Measurements from ENCODE around the gene MMP1. TPM values are rescaled to one million over a fixed set of nuclear protein-coding genes. Genes with fewer than 3 reads are reported as not detected.

The MMP1 gene
- total RNA-seq, 2 experiments from 2014 or later, result not detected

GRCh38 chr11:102806296-102806695 is 8.3 kb upstream of the MMP1 start:
- no peaks in the 10 kb centered on the region for H3K27me3 ChIP-seq (ENCODE audit: control insufficient read depth in 1 of 2, insufficient read depth in 2 of 2, low read length in 2 of 2)
- no peaks in the 10 kb centered on the region for H3K4me1 ChIP-seq (ENCODE audit: insufficient read depth, low read length)
- Mint-ChIP-seq H3K9me3 (no peaks in the 10 kb centered on the region), H3K4me3 (no peak overlapping the region), H3K36me3 (ENCODE audit: low read depth) (no peaks in the 10 kb centered on the region), H3K4me1 (ENCODE audit: low read depth) (no peaks in the 10 kb centered on the region), H3K27ac (no peak overlapping the region), H3K27me3 (peaks cover 26% of the 10 kb centered on the region)
- ATAC-seq (ENCODE audit: poor library complexity), result no peak
- CTCF ChIA-PET, result no interaction called here
- H3K27ac ChIP-seq (ENCODE audit: low read depth in 1 of 2, low read length in 2 of 2), result no peak overlapping the region
- DNase-seq, result no peak
- H3K9me3 ChIP-seq (ENCODE audit: control insufficient read depth in 1 of 2, insufficient read depth in 1 of 2, low read length in 2 of 2), result peaks cover 0 to 5% of the 10 kb centered on the region in 2 experiments
- H3K4me3 ChIP-seq (ENCODE audit: low read length), result no peak overlapping the region
- H3K36me3 ChIP-seq (ENCODE audit: insufficient read depth, low read length), result no peaks in the 10 kb centered on the region
- intact Hi-C loops (cut with DNase I, micrococcal nuclease), result no loop called here
- POLR2A ChIA-PET, result no interaction called here
- TF ChIP-seq CTCF (IDR thresholded peaks at IDR 0.05), result no peak

GRCh38 chr11:102802341-102802740 is 4.4 kb upstream of the MMP1 start:
- no peaks in the 10 kb centered on the region for H3K4me1 Mint-ChIP-seq (ENCODE audit: low read depth)
- no peaks in the 10 kb centered on the region for H3K9me3 Mint-ChIP-seq
- no peaks in the 10 kb centered on the region for H3K4me1 ChIP-seq (ENCODE audit: insufficient read depth, low read length)
- H3K27me3 ChIP-seq (ENCODE audit: control insufficient read depth in 1 of 2, insufficient read depth in 2 of 2, low read length in 2 of 2), result no peaks in the 10 kb centered on the region
- CTCF ChIA-PET, result no interaction called here
- no peak overlapping the region for H3K27ac ChIP-seq (ENCODE audit: low read depth in 1 of 2, low read length in 2 of 2)
- peaks cover 0 to 3% of the 10 kb centered on the region in 2 experiments for H3K9me3 ChIP-seq (ENCODE audit: control insufficient read depth in 1 of 2, insufficient read depth in 1 of 2, low read length in 2 of 2)
- intact Hi-C loops (cut with DNase I, micrococcal nuclease), result no loop called here
- ATAC-seq (ENCODE audit: poor library complexity), result no peak
- no peaks in the 10 kb centered on the region for H3K36me3 Mint-ChIP-seq (ENCODE audit: low read depth)
- POLR2A ChIA-PET, result no interaction called here
- H3K36me3 ChIP-seq (ENCODE audit: insufficient read depth, low read length), result no peaks in the 10 kb centered on the region
- H3K4me3 ChIP-seq (ENCODE audit: low read length), result no peak overlapping the region
- no peak overlapping the region for H3K4me3 Mint-ChIP-seq
- H3K27ac Mint-ChIP-seq, result no peak overlapping the region
- TF ChIP-seq CTCF (IDR thresholded peaks at IDR 0.05), result no peak
- no peak for DNase-seq
- peaks cover 30% of the 10 kb centered on the region for H3K27me3 Mint-ChIP-seq

DNA sequence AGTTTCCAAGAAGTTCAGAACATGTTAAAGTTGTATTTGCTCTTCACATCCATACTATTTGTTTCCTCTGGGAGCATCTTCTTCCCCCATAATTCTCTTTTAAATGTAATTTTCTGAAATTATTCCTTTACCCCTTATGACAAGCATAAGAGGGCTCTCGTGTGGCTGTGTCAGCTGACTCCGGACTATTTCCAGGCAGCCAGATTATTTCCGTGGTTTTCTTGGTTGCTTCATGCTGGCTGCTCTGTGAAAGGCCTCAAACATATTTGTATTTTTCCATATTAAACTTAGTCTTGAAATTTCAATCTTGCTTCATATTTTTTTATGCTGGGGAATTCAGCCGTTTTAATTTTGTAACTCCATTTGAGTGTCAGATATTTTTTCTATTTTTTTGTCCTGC is 2.8 kb upstream of the MMP1 start:
- no peaks in the 10 kb centered on the region for H3K36me3 ChIP-seq (ENCODE audit: insufficient read depth, low read length)
- no peaks in the 10 kb centered on the region for H3K27me3 ChIP-seq (ENCODE audit: control insufficient read depth in 1 of 2, insufficient read depth in 2 of 2, low read length in 2 of 2)
- Mint-ChIP-seq H3K27me3 (peaks cover 30% of the 10 kb centered on the region), H3K4me1 (ENCODE audit: low read depth) (no peaks in the 10 kb centered on the region), H3K36me3 (ENCODE audit: low read depth) (no peaks in the 10 kb centered on the region), H3K27ac (no peak overlapping the region), H3K9me3 (no peaks in the 10 kb centered on the region), H3K4me3 (no peak overlapping the region)
- H3K27ac ChIP-seq (ENCODE audit: low read depth in 1 of 2, low read length in 2 of 2), result no peak overlapping the region
- no peaks in the 10 kb centered on the region for H3K4me1 ChIP-seq (ENCODE audit: insufficient read depth, low read length)
- intact Hi-C loops (cut with DNase I, micrococcal nuclease), result no loop called here
- DNase-seq, result no peak
- CTCF ChIA-PET, result no interaction called here
- H3K9me3 ChIP-seq (ENCODE audit: control insufficient read depth in 1 of 2, insufficient read depth in 1 of 2, low read length in 2 of 2), result peaks cover 0 to 3% of the 10 kb centered on the region in 2 experiments
- TF ChIP-seq CTCF (IDR thresholded peaks at IDR 0.05), result no peak
- no peak for ATAC-seq (ENCODE audit: poor library complexity)
- POLR2A ChIA-PET, result no interaction called here
- no peak overlapping the region for H3K4me3 ChIP-seq (ENCODE audit: low read length)
